ENCODE results near the gene PLPP2.

The PLPP2 gene

GRCh38 chr19:291006-291521 is at the start of gene PLPP2:
Gene PLPP2 (minus strand): TSS chr19:291403. CDS start chr19:291336, 67 bp downstream.
- DNase-seq, result no peak

- DNase-seq, result no peak
These were observed 49.6 kb upstream of the PLPP2 start for GRCh38 chr19:340620-341385.

DNA sequence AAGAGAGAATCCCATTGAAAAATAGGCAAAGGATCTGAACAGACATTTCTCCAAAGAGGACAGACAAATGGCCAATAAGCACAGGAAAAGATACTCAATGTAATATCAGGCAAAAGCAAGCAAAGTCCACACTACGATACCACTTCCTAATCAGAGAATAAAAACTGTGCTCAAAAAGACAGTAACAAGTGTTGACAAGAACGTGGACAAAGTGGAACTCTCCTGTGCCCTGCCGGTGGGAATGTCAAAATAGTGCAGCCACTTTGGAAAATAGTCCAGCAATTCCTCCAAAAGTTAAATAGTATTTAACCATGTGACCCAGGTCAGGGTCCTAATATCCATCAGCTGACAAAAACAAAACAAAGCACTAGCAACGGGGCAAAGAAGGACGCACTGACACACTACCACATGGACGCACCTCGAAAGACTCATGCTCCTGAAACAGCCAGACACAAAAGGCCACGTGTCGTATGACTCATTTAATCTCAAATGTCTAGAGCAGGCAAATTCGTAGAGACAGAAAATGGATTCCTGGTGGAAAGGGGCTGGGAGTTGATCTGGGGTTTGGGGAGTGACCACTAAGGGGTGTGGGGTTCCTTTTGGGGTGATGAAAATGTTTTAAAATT is 48.2 kb upstream of the PLPP2 start:
- no peak for DNase-seq

DNA sequence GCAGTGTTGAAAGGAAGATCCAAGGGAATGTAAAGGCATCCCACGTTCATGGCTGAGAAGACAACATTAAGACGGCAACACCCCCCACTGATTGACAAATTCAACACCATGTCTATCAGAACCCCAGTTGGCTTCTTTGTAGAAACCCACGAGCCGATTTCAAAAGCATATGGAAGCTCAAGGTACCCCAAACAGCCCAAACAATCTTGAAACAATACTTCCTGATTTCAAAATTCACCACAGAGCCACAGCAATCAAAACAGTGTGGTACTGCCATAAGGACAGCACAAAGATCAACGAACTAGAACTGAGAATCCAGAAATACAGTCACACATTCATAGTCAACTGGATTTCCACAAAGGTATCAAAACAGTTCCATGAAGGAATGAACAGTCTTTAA is 47.2 kb upstream of the PLPP2 start:
- DNase-seq, result no peak

- DNase-seq, result no peak
These were observed 44.9 kb upstream of the PLPP2 start for GRCh38 chr19:336067-336614.

GRCh38 chr19:335486-336066 is 44.4 kb upstream of the PLPP2 start:
- no peak for DNase-seq

DNA sequence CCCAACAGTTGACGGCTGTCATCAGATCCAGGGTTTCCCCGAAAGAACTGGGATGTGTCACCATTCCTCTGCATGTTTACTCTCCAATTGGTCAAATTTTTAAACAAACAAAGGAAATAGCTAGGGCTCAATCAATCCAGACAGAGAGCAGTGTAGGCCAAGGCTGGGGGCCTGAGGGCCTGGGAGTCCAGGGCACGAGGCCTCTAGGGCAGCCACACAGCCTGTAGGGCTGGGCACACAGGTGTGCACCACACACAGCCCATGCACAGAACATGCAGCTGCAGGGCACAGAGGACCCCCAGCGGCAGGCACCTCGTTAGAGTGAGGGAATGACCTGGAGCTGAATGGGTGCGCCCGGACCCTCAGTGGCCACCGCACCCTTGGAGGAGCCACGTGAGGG is 43.9 kb upstream of the PLPP2 start:
- DNase-seq, result no peak

DNA sequence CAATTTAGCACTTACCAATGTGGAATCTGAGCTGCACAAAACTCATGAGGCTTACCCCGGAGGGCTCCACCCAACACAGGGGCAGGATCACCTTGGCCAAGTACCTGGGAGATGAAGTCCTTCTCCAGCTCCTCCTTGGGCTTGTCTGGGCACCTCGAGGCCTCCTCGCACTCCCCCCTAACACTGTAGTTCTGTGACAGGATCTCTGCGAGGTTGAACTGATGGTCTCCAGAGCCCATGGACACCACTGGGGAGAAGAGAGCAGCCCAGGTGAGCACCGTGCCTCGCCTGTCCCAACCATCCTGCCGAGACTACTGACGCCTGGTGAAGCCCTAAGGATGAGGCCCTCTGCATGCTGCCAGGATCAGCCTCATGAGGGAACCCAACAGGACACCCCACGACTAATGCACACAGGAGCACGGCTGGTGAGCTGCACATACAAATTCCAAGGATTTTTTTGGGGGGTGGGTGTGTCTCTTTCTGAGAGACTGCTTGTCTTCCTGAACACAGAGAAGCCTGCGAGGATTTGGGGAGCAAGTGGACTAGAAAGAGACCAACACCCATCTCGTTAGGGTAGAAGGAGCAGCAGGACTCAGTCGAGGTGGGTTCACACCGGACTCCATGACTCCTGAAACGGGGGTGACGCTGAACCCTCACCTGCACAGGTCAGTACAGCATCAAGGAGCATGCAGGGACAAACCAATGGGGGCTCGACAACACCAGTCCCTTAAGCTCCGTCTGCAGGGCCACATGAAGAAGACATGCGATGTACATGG is 43.3 kb upstream of the PLPP2 start:
- no peak for DNase-seq

DNA sequence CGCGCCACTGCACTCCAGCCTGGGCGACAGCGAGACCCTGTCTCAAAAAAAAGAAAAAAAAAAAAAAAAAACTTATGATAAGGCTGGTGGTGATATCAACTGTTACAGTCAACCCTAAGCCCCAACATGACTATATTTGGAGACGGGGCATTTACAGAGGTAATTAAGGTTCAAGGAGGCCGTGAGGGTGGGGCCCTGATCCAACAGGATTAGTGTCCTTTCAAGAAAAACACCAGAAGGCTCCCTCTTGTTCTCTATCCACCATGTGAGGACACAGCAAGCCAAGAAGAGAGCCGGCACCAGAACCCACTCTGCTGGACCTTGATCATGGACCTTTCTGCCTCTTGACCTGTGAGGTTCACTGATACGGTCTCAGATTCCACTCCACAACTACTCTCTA is 39.3 kb upstream of the PLPP2 start:
- no peak for DNase-seq

DNA sequence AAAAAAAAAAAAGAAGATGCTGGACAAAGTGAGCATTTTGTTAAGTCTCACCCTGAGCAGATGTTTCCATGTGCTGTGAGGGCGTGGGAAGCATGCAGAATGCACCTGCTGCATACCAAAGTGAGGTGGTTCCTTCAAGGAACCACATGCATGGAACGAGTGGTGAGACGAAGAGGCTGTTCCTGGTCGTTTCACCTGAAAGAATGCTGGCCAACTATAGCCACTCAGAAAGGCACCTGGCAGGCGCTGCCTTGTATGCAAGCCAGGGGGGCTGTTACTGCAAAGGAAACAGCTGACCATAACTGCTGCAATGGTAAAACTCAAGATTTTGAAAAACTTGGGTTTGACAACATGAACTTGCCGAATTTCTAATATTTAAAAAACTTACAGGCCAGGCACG is 38.7 kb upstream of the PLPP2 start:
- no peak for DNase-seq

DNA sequence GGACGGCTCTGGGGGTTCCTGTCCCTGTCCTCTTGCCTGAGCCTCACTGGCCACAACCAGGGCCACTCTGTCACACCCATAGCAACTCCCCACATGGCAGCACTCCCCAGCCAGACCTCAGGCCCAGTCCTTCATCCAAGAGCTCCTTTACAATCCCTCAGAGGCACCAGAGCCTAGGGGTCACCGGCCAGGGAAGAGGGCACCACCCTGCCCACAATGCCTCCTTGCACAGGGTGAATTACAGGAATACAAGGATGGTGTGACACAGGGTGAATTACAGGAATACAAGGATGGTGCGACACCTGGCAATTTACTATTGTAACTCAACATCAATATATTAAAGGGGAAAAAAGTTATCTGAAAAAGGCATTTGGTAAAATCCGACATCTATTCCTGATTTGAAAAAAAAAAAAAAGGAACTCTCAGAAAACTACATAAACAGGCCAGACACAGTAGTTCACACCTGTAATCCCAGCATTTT is 36.9 kb upstream of the PLPP2 start:
- DNase-seq, result no peak

GRCh38 chr19:327291-328024 is 36.3 kb upstream of the PLPP2 start:
- DNase-seq, result no peak

GRCh38 chr19:326871-327270 is 35.7 kb upstream of the PLPP2 start:
- DNase-seq, result no peak

GRCh38 chr19:325937-326565 is 34.8 kb upstream of the PLPP2 start:
- DNase-seq, result no peak

DNA sequence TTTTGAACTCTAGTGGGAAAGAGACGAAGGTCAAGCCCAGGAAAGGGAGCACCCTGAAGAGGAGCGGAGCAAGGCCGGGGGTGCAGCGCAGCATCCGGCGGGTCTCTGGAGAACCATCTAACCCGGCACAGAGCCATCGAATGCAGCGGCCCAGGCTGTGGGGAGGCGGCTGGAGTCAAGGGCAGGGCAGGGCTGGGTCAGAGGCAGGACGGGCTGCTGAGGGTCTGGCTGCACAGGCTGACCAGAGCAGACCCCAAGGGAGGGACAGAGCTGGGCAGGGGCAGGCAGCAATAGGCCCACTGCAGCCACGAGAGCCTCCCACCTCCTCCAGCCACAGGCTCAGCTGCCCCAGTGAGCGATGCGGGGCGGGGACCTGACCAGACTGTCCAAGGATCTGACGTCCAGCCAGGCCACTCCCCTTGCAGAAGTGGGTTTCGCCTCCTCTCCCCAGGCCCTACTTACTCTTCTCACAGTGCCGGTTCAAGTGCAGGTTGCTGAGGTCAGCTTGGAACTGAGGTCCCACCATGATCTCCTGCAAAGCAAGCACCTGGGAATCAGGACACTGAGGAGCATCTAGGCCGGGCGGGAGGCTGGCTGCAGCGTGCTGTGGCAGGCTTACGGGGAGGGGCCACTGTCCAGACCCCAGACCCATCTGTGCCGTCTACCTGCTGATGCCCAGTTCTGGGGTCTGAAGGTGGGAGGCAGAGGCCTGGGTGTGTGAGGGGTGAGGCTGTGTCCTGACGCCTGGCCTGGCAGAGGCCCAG is 34.2 kb upstream of the PLPP2 start:
- DNase-seq, result no peak

DNA sequence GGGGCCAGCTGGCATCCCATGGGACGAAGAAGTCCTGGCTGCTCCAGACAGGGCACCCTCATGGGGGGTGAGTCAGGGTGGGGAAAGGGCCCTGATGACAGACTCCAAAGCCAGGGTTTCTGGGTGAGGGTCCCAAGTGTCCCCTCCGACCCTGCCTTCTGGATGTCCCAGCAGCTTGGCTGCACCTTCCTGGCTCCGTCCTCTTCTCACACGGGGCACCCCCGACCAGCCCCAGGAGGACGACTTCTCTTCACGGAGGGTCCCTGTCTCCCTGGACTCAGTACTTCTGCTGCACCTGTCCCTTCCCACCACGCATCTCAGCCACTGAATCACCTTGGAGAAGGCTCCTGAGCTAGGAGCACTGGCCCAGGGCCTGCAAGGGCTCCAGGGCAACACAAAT is 33.5 kb upstream of the PLPP2 start:
- no peak for DNase-seq

DNA sequence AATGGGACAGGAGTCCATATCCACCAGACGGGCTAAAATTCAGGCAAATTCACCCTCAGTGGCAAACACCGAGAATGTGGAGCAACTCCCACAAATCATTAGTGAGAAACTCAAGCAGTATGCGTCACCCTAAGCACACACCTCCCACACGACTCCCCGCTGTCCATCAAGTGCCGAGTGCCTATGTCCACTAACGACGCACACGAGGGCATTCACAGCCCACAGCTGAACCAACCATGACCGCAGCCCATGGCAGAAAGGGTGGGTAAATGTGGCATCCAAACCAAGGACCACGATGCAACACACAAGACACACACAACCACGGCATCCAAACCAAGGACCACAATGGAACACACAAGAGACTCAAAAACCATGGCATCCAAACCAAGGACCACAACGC is 31.4 kb upstream of the PLPP2 start:
- DNase-seq, result no peak

DNA sequence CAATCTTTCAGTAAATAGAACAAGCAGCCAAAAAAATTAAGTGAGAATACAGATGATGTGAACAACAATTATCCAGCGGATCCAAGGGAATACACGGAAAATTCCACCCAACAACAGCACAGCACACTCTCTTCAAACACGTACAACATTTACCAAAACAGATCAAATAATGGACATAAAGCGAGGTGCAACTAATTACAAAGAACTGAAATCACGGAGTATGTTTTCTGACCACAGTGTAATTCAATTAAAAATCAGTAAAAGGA is 27.2 kb upstream of the PLPP2 start:
- DNase-seq, result no peak

- no peak for DNase-seq
These were observed 26.7 kb upstream of the PLPP2 start for GRCh38 chr19:317710-318508.

DNA sequence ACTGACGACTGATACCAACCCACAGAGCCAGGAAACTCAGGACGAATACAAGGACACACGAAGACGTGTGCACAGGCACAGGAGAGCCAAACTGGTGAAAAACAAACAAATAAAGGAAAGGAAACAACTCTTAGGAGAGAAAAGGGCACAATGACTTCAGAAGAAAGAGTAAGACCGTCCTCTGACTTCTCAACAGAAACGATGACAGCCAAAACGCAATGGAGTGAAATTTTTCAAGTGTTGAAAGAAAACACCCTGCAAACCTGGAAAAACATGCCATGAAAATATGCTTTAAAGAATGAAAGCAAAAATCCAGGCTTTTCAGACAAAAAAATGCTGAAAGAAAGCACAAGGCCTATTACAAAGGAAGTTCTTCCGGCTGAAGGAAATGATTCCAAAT is 24.6 kb upstream of the PLPP2 start:
- no peak for DNase-seq
